GM19043 (cell line): ENCODE results near the gene DPF1.

Experiments
- ATAC-seq: cut with Tn5 transposase; IDR thresholded peaks from one replicate; pipeline ENCODE4 v1.9.1; 2021; ENCODE audit warnings: low read depth; ENCODE audit not compliant: unreplicated experiment

The DPF1 gene

DNA sequence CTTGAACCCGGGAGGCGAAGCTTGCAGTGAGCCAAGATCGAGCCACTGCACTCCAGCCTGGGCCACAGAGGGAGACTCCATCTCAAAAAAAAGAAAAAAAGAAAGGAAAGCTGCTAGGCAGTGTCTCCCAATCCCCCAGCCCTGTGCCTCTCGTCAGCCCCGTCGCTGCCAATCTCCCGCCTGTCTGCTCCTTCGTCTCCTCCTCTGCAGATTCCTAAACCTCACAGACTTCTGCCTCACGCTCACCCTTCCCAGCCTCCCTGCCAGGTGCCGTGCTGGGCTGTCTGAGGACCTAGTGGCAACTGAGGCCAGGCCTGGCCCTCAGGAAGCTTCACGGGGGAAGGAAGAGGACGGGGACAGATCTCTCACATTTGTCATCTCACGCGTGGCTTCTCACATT is 21.5 kb downstream of the DPF1 start:
- no peak for ATAC-seq

DNA sequence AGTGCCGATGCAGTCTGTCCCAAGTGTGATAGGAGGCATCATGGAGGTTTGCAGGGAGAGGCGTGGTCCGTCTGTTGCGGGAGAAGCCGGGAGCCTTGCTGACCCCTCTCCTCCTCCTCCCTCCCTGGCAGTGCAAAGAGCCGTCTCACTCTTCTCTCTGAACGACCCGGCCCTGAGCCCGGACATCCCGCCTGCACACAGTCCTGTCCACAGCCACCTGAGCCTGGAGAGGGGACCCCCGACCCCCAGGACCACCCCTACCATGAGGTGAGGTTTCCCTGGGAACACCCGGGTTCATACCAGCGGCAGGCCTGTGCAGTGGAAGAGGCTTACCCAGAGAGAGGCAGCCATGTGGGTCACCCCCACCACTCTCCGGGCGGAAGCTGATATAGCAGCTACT is 22.3 kb downstream of the DPF1 start:
- no peak for ATAC-seq

DNA sequence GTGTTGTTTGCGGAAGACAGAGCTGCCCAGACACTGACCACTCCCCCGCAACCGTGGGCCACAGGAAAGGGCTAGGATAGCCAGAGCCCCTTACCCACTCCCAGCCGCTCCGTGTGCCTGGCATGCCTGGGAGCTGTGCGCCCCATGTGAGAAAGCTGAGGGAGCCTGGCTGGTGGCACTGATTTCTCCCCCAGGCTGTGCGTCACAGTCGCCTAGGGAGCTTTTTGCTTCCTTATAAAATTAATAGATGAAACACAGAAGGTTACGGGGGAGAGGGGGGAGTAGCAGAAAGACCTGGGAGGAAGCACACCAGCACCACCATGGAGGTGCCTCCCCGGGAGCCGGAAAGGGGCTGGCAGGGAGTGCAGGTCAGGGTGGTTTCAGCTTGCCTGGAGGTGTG is 24.7 kb downstream of the DPF1 start:
- no peak for ATAC-seq

DNA sequence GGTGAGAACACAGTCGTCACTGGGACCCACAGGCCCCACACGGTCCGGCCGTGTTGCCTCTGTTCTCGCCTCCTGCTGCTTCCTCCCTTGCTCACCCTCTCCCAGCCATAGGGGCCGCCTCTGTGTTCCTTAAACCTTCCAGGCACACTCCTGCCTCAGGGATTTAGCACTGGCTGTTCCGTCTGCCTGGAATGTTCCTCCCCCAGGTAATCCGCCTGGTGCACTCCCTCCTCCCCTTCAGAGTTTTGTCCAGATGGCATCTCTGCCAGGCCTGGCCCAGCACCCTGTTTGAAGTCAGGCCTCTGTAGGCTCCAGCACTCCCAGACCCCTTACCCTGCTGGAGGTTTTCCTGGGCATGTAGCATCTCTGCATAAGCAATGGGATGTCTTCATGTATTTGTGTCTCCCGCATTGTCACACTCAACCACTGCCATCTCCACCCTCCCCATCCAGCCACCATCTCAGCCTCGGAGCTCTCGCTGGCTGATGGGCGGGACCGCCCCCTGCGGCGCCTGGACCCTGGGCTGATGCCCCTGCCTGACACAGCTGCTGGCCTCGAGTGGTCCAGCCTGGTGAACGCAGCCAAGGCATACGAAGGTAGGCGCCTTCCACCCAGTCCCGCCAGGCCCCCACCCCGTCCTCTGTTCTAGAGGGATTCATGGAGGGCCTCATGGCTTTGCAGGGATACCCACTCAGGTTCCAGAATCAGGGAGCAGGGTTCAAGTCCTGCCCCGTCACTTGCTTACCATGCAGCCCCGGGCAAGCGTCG is 25.9 kb downstream of the DPF1 start:
- no peak for ATAC-seq

DNA sequence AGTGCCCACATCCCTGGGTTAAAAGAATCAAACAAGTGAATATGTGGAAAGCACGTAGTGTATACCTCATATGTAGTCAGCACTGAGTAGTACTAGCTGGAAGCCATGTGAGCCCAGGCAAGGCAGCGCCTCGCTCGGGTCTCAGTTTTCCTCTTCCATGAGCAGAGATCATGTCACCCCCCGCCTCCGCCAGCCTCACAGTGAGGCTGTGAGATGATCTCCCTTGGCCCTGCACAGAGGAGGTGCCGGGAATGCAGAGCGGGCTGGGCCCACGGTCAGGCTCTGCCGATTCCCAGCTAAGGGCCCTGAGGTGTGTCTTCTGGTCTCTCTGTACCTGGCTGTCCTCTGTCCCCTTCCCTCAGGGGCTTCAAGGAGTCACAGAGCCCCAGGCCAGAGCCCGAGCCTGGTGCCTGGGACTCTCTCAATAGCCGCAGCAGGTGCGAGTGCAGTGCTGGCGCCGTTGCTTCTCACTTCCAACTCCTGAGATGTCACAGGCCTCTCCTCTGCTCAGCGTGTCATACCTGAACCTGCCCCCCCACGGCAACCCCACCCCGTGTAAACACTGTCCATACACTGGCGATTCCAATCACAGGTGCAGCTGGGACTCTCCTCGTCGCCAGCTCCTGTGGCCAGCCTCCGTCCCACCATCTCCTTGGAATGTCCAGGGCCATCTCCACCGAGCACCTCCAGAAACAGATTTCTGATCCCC is 26.9 kb downstream of the DPF1 start:
- no peak for ATAC-seq

DNA sequence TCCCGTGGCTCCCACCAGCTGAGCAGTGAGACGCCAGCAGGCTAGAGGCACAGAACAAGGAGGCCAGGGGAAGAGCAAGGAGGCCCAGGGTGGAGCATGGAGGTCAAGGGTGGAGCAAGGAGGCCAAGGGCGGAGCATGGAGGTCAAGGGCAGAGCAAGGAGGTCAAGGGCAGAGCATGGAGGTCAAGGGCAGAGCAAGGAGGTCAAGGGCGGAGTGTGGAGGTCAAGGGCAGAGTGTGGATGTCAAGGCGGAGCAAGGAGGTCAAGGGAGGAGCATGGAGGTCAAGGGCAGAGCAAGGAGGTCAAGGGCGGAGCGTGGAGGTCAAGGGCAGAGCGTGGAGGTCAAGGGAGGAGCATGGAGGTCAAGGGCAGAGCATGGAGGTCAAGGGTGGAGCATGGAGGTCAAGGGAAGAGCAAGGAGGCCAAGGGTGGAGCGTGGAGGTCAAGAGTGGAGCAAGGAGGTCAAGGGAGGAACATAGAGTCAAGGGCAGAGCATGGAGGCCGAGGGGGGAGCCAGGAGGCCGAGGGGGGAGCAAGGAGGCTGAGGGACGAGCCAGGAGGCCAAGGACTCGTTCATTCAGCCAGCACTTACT is 27.7 kb downstream of the DPF1 start:
- ATAC-seq = no peak

DNA sequence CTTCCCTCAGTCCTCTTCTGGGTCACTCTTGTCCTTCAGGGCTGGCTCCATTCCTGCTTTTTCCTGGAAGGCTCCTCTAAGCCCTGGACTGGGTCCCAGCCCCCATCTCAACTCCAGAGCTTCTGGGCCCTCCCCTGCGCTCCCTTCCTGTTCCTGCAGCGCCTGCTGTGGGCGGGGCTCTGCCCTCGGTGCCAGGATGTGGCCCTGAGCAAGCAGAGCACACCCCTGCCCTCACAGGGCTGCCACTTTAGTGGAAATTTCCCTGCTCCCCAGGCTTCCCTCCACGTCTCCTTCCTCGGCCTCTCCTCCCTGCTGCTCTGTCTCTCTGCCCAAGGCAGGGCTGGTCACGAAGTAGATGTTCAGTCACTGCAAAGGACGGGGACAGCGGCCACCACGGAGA is 28.8 kb downstream of the DPF1 start:
- ATAC-seq = no peak

DNA sequence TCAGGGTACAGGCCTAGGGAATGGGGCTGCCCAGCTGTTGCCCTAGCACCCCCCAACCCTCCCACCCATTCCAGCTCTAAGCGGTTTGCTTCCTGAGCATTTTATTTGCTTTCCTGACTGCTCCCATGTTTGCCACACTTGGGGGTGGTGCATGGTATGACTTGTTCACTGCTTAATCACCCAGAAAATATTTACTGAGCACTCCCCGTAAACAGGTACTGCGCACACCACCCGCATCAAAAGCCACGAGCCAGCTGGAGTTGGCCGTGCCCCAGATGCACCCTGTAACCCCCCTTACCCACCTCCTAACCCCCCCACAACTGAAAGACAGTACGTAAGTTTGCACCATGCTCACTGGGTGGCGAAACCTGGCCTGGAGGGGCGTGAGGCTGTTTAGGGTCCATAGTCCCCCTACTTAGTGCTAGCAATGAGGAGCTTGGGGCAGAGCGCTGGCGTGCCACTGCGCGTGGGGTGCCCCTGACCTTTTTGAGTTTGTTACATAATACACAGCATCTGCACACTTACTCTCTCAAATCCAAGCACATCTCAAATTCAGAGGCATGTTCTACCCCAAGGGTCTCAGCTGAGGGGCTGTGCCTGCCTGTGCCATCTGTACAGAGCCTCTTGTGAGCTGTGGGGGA is 29.8 kb downstream of the DPF1 start:
- ATAC-seq = no peak

DNA sequence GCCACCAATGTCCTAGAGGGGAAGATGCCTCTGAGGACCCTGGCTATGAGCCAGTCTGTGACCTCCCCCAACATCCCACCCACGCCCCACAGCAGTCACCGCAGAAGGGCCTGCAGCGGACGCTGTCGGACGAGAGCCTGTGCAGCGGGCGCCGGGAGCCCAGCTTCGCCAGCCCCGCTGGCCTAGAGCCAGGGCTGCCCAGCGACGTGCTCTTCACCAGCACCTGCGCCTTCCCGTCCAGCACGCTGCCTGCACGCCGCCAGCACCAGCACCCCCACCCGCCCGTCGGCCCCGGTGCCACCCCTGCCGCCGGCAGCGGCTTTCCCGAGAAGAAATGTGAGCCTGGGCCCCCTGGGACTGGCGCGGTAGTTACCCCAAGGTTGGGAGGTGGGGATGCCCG is 30.6 kb downstream of the DPF1 start:
- no peak for ATAC-seq

DNA sequence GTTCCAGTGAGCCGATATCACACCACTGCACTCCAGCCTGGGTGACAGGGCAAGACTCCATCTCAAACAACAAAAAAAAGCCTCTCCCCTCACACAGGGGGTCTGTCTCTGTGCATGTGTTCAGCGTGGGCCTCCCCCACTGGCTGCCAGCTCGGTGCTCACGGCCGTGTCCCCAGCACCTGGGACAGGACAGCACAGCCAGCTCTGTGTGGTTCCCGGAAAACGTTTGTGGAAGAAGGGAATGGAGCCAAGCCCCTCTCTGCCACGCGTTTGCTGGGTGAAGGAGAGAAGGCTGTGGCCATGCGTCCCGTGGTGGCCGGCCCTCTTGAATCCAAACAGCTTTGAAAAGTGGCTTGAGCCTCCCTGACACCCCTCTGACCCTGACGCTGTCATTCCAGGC is 32.3 kb downstream of the DPF1 start:
- no peak for ATAC-seq

DNA sequence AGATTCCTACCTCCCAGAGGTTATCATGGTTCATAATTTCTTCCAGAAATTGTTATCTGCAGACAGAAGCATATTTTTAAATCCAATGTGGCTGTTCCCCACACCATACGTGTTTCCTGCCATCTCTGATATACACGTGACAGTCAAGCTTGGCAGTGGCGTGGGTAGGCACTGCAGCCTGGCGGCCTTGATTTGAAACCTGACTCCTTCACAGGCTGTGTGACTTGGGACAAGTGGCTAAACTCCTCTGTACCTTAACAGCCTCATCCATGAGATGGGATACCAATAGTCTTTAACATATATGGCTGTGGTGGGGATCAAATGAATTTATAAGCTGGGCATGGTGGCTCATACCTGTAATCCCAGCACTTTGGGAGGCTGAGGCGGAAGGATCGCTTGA is 33.2 kb downstream of the DPF1 start:
- ATAC-seq = no peak

DNA sequence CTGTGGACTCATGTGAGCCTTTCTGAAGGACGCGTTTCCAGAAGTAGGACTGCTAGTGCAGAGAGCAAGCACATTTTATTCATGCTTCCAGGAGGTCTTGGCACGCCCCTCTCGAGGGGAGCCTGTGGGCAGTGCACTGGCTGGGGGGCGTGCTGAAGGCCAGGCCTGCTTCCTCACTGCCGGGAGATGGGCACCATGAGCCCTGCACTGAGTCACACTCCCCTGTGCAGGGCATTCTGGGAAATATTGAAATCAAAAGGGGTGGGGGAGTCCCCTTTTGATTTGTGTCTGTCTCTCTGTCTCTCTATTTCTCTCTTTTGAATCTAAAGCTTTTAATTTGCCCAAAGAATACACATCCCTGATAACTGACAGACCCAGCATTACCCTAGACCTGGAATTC is 34.0 kb downstream of the DPF1 start:
- no peak for ATAC-seq

DNA sequence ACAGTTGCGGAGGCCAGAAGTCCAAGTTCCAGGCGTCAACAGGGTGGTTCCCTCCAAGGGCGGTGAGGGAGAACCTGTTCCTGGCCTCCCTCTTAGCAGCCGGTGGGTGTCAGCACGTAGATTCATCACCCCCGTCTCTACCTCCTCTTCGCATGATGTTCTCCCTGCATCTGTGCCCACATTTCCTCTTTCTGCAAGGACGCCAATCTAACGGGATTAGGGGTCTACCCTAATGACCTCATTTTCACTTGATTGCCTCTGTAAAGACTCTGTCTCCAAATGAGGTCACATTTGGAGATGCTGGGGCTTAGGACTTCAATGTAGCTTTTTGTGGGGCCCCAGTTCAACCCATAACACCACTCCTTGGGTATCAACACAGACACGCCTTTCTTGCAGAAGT is 38.5 kb downstream of the DPF1 start:
- no peak for ATAC-seq

DNA sequence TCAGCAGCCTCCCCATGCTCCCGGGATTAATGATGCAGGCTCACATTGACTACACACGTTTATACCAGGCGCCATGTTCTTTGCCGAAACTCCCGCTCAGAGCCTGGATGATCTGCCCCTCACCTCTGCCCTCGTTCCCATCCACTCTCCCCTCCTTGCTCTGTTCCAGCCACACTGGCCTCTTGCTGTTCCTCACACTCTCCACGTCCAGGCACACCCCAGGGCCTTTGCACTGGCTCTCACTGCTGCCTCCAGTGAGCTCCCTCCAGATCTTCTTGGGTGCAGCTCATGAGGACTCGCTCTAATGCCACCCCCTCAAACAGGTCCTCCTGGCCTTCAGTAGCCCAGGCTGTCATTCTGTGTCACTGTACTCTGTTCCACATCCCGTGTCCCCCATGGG is 39.2 kb downstream of the DPF1 start:
- ATAC-seq = no peak

DNA sequence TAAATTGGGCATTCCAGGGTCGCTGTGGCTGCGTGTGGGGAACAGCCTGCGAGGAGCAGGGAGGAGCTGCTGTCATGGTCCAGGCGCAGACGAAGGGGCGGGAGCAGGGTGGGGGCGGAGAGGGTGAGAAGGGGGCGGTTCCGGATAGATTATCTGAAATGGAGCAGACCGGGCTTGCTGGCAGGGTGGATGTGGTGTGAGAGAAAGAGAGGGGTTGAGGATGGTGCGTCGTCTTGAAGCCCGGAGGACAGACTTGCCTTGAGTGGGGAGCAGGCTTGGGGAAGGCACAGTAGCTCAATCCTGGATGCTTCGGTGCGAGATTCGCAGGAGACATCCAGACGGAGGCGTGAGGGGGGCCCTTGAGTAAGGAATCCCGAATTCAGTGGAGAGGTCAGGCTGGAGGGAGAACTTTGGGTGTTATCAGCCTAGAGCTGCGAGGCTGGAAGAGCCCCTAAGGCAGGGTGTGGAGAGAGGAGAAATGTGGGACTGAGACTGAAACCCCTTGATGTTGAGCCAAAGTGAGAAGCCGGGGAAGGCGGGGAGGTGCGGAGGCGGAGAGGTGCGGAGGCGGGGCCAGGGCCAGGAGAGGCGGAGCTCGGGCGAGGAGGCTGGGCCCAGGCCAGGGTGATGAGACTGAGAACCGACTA is 40.6 kb downstream of the DPF1 start:
- no peak for ATAC-seq

DNA sequence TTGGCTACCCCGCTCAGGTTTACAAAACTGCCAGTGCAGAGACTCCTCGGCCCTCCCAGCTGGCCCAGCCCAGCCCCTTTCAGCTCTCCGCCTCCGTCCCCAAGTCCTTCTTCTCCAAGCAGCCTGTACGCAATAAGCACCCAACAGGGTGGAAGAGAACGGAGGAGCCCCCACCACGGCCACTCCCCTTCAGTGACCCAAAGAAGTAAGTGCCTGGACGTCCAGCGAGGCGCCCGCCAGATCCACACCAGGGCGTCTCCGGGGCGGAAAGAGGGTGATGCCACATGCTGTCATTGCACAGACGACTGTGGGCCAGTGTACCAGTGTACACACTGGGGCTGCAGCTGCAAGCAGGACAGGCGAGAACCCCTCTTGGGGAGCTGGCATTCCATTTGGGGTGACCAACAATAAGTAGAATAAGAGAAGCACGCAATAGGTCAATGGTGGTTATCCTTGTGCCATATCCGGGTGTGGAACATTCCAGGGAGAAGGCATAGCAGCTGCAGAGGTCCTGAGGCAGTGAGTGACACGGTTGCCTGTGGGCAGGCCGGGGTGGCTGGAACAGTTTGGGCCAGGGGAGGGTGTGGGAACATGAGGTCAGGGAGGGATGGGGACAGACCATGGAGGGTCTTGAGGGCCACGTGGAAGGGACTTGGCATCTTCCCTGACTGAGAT is 41.3 kb downstream of the DPF1 start:
- no peak for ATAC-seq

DNA sequence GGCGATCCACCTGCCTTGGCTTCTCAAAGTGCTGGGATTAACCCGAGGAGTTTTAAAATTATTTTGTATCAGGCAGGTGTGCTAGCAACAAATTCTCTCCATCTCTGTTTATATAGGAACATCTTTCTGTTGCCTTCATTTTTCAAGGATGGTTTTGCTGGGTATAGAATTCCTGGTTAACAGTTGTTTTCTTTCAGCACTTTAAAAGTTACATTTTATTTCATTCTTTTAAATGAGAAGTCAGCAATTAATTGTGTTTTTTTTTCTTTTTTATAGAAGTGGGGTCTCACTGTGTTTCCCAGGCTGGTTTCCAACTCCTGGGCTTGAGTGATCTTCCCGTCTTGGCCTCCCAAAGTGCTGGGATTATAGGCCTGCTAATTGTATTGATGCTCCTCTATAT is 44.0 kb downstream of the DPF1 start:
- no peak for ATAC-seq

DNA sequence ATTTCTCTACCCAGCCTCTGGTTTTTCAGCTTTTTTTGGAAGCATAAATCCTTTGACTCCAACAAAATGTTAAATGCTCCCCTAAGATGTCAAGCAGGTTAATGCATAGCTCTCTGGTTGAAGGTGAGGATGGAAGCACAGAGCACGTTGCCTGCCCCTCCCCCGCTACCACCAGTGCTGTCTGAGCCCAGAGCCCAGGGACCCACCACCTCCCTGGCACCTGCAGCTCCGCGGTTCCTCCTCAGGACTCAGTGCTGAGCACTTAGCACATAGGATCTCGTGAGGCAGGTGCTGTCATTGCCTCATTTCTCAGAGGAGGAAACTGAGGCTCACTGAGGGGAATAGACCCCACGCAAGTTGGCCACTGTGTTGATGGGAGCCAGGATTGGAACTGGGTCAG is 48.6 kb downstream of the DPF1 start:
- no peak for ATAC-seq

DNA sequence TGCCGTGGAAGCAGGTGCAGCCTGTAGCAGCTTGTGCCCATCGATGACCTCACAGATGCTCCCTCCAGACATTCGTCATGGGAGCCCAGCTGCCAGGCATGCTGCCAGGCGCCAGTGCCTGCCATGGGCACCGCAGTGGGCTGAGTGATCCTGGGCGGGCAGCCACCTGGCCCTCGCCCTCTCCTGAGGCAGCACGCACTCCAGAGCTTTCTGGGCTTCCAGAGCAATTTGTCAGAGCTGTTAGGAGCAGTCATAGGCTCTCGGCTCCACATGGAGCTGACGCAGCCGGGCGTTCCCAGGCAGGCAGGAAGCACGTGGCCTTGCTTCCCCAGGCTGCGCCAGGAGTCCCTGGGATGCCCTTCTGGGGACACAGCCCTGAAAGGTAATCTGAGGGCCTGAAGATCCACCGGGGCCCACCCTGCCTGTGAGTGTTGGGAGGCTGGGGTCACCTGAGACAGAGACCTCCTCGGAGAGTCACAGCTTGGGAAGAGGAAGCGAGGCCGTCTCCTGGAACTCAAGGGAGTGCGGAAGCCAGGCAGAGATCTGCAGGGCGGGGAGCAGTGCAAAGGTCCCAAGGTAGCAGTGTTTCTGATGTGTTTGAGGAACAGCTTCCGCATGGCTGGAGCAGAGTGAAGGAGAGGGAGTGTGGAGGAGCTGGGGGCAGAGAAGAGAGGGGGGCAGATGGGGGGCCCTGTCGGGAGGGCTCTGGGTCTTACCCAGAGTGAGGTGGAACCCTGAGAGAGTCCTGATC is 50.6 kb downstream of the DPF1 start:
- ATAC-seq = no peak

DNA sequence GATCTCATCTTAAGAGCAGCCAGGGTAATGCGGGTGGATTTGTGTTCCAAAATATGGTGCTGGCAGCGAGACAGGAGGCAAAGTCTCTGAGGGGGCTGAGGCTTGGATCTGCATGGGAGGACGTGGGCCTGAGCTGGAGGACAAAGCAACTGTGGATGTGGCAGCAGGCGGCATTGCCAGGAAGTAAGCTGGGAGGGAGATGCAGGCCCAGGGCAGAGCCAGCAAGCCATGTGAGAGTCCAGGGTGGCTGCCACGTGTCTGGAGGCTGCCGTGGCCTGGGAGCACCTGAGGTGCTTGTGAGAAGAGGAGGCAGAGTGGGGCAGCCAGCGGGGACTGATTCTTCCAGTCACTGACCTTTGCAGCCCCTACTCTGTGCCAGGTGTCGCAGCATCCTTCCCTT is 52.0 kb downstream of the DPF1 start:
- no peak for ATAC-seq
